Ovary (tissue), 3 donors: Measurements from ENCODE around the gene KCNMA1.

Experiments used
- CTCF ChIP-seq, 3 donors: fragments of 450-650 bp in 2 of 3; fragments of 200-600 bp in 1 of 3; IDR thresholded peaks; one replicate each; pipeline versions ENCODE4 v1.5.1 to v1.8.0; 2016 to 2022; ENCODE audit warnings: antibody characterized with exemption in 3 of 3, mild to moderate bottlenecking in 1 of 3
- EP300 ChIP-seq: sonication (generic); formaldehyde crosslinking; IDR thresholded peaks from one replicate; pipeline ENCODE4 v1.6.1; 2017; ENCODE audit warnings: antibody characterized with exemption
- POLR2A ChIP-seq: fragments of 450-650 bp; IDR thresholded peaks from one replicate; pipeline ENCODE4 v1.6.1; 2017; ENCODE audit warnings: antibody characterized with exemption, mild to moderate bottlenecking, moderate library complexity
- donor health status: DM: no; HTN: no; CAD: no.

GRCh38 chr10:77075926-77076325 lies 561.7 kb downstream of the KCNMA1 start:
- TF ChIP-seq CTCF (IDR thresholded peaks at IDR 0.05), result no peak
- no peak for TF ChIP-seq POLR2A
- no peak for TF ChIP-seq EP300
